Measurements from ENCODE around the gene AGO3.
A peak's percentile ranks its signal among the peaks of the same experiment; 100 is the strongest.
"Not testable (repeated sequence)": the region's sequence is repeated elsewhere in the genome, so short reads cannot be mapped to it uniquely, and the experiment has no call there.

The AGO3 gene

GRCh38 chr1:35930593-35931445 is at the start of gene AGO3:
TSS of gene AGO3 (plus strand) at chr1:35931105. CDS start at chr1:35931427, 322 bp downstream.
- DNase-seq (ENCODE audit: low spot score) (peak; percentile 94), FAIRE-seq (peak; percentile 82)

- DNase-seq (ENCODE audit: low spot score) (no peak), FAIRE-seq (no peak)
Observed at GRCh38 chr1:35881850-35882273, 49.0 kb upstream of the AGO3 start.

- FAIRE-seq (no peak), DNase-seq (ENCODE audit: low spot score) (no peak)
Observed at GRCh38 chr1:35882586-35882944, 48.3 kb upstream of the AGO3 start.

- FAIRE-seq, result no peak
Observed at GRCh38 chr1:35882945-35883634, 47.8 kb upstream of the AGO3 start, which contains the start of gene AGO1. TSS of gene AGO1 (plus strand) at chr1:35883209. CDS start at chr1:35883422, 213 bp downstream.

GRCh38 chr1:35883635-35884101 is 47.2 kb upstream of the AGO3 start:
- DNase-seq (ENCODE audit: low spot score) (peak; percentile 49), FAIRE-seq (no peak)

More at GRCh38 chr1:35882945-35883634, 47.8 kb upstream of the AGO3 start, which contains the start of gene AGO1:
- DNase-seq (ENCODE audit: low spot score), result peak; percentile 99

GRCh38 chr1:35884934-35885333 is 46.0 kb upstream of the AGO3 start:
- DNase-seq (ENCODE audit: low spot score) (no peak), FAIRE-seq (no peak)

GRCh38 chr1:35885961-35886558 is 44.8 kb upstream of the AGO3 start:
- DNase-seq (ENCODE audit: low spot score) (no peak), FAIRE-seq (no peak)

- no peak for DNase-seq (ENCODE audit: low spot score)
- FAIRE-seq, result peak; percentile 42
Observed at GRCh38 chr1:35886577-35887431, 44.1 kb upstream of the AGO3 start.

- DNase-seq (ENCODE audit: low spot score) (no peak), FAIRE-seq (no peak)
Observed at GRCh38 chr1:35887508-35887907, 43.4 kb upstream of the AGO3 start.

GRCh38 chr1:35888255-35888654 is 42.6 kb upstream of the AGO3 start:
- DNase-seq (ENCODE audit: low spot score) (no peak), FAIRE-seq (no peak)

- FAIRE-seq; DNase-seq (ENCODE audit: low spot score): not testable (repeated sequence)
Observed at GRCh38 chr1:35888981-35889380, 41.9 kb upstream of the AGO3 start.

- no peak for FAIRE-seq
- no peak for DNase-seq (ENCODE audit: low spot score)
Observed at GRCh38 chr1:35893051-35893879, 37.6 kb upstream of the AGO3 start.

GRCh38 chr1:35894183-35894582 is 36.7 kb upstream of the AGO3 start:
- DNase-seq (ENCODE audit: low spot score), result peak; percentile 21
- peak; percentile 5 for FAIRE-seq

GRCh38 chr1:35894656-35895055 is 36.2 kb upstream of the AGO3 start:
- FAIRE-seq (no peak), DNase-seq (ENCODE audit: low spot score) (no peak)

GRCh38 chr1:35899941-35900340 is 31.0 kb upstream of the AGO3 start:
- DNase-seq (ENCODE audit: low spot score) (no peak), FAIRE-seq (no peak)

GRCh38 chr1:35901235-35901634 is 29.7 kb upstream of the AGO3 start:
- no peak for FAIRE-seq

GRCh38 chr1:35902671-35903070 is 28.2 kb upstream of the AGO3 start:
- no peak for FAIRE-seq
- no peak for DNase-seq (ENCODE audit: low spot score)

More at GRCh38 chr1:35901235-35901634, 29.7 kb upstream of the AGO3 start:
- no peak for DNase-seq (ENCODE audit: low spot score)

- no peak for FAIRE-seq
- no peak for DNase-seq (ENCODE audit: low spot score)
Observed at GRCh38 chr1:35914717-35915116, 16.2 kb upstream of the AGO3 start.

- DNase-seq (ENCODE audit: low spot score) (no peak), FAIRE-seq (no peak)
Observed at GRCh38 chr1:35915693-35916092, 15.2 kb upstream of the AGO3 start.

- no peak for FAIRE-seq
- DNase-seq (ENCODE audit: low spot score), result no peak
Observed at GRCh38 chr1:35923791-35924221, 7.1 kb upstream of the AGO3 start.
